Muscle of back (tissue), 11 donors: ENCODE measurements around the gene VSX1. TPM values are rescaled to one million over a fixed set of nuclear protein-coding genes. Genes with fewer than 3 reads are reported as not detected.

ENCODE experiments used
- DNase-seq, 3 donors: peaks; one replicate each; pipeline versions ENCODE4 v3.0.0 to v3.0.0-alpha.2; 2013
- polyA plus RNA-seq, 10 donors: library from polyadenylated mRNA; unstranded; fragments of 120-200 nt; gene quantifications; one replicate each; pipeline ENCODE4 v1.2.1, GENCODE V29; 2013; ENCODE audit not compliant: insufficient read length in 10 of 10

Gene VSX1
- polyA plus RNA-seq, 10 donors, result 0.12 TPM; not detected in 9

GRCh38 chr20:25053255-25054031, 28.5 kb downstream of the VSX1 start:
- peak; percentile 82 to 94 (median 90) for DNase-seq

DNA sequence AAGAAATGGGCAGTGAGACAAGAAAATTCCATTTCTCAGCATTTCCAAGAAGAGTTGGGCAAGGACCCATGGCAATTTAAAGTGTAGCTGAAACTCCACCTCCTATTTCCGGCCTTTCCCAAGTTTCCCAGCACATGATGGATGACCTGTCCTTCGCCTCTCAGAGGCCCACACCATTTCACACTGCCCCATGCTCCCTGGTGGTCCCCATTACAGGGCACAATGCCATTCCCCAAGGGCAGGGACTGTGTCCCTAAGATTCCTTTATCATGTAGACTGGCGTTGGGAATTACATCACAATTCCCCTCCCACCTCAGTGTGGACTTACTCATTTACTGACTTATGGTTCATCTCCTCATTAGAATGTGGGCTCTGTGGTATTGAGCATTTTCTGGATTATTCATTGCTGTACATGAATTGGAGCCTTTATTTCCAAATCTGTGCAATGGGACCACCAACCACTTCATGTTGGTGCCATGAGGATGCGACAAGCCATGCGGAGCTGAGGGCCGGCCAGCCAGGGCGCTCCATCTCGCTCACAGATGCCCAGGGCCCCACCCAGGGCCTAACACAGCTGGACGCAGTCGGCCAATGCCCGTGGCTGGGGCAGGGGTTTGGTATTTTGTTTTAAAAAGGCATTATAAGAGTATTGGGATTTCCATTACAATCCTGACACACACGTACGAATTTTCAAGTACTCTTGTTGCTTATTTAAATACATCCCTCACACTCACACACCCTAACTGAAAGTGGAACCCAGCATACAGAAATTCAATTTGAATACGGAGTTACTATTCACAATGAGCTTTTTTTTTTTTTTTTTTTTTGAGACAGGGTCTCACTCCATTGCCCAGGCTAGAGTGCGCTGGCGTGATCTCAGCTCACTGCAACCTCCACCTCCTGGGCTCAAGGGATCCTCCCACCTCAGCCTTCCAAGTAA, 29.4 kb downstream of the VSX1 start:
- peak in 2 of 3 donors; percentile 49 to 63 for DNase-seq

DNA sequence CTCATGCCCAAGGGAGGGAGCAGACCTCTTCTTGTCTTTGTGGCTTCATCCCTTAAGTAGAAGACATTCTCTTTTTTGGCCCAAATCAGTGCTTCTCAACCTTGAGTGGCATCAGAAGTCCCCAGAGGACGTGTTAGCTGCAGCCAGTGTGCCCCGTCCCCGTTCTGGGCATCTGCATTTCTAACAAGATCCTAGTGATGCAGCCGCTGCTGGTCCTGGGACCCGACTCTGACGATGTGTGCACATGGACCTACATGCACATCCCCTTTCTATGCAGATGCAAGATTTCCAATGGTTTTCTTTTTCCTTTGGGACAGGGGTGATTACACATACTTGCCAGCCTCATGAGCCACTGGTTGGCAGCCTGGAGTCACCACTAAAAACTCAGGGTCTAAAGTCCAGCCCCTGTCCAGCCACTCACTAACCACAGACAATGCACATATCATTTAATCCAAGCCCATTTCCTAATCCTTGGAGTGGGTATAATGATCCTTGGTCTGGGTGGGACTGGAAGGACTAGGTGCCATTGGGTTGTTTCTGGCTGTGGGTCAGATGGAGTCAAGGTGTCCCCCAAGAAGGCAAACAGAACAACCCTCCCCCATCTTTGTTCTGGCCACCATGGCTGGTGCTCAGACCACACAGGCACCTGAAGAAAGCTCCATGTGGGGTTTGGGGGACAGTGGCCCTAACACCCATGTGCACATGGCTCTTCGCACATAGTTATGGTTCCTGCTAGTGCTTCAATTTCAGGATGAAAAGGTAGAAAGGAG, 30.4 kb downstream of the VSX1 start:
- no peak for DNase-seq

DNA sequence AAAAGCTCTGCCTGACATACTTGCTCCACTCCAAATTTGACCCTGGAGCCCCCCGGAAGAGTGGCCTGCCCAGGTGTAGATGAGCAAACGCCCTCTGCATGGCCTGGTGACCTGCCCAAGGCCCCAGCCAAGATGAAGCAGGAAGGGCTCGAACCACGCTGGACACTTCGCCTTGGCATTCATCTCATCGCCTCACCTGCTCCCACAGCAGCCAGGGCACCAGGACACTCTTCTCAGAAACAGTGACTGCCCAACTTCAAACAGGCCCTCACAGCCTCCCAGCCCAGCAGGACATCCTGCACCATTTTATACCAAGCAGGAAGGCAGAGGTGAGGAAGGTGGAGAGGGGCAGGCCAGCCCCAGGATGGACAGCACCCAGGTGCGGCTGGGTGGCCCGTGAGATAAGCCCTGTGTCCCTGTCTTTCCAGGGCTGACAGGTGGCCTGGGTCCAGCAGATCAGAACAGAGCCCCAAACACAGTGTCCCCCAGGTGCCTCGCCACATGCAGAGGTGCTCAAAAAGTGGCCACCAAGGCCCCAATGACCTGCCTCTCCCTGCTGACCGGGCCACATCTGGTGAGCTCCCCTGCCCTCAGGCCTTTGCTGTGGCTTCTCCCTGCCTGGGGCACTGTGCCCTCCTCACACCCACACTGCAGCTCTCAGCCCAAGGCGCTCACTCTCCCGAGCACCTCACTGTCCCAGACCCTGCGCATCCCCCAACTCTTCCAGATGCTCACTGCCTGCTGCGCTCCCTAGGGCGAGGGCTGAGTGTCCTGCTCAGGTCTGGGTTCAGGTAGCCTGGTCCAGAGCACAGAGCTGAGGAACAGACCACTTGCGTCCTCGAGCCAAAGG, 31.2 kb downstream of the VSX1 start:
- no peak for DNase-seq

- no peak for DNase-seq
These were observed 31.9 kb downstream of the VSX1 start for GRCh38 chr20:25050082-25050481.

- DNase-seq, result no peak
These were observed 32.5 kb downstream of the VSX1 start for GRCh38 chr20:25049261-25050060.

- DNase-seq, result no peak
These were observed 33.4 kb downstream of the VSX1 start for GRCh38 chr20:25048519-25048952.

- no peak for DNase-seq
These were observed 34.2 kb downstream of the VSX1 start for GRCh38 chr20:25047766-25048165.

DNA sequence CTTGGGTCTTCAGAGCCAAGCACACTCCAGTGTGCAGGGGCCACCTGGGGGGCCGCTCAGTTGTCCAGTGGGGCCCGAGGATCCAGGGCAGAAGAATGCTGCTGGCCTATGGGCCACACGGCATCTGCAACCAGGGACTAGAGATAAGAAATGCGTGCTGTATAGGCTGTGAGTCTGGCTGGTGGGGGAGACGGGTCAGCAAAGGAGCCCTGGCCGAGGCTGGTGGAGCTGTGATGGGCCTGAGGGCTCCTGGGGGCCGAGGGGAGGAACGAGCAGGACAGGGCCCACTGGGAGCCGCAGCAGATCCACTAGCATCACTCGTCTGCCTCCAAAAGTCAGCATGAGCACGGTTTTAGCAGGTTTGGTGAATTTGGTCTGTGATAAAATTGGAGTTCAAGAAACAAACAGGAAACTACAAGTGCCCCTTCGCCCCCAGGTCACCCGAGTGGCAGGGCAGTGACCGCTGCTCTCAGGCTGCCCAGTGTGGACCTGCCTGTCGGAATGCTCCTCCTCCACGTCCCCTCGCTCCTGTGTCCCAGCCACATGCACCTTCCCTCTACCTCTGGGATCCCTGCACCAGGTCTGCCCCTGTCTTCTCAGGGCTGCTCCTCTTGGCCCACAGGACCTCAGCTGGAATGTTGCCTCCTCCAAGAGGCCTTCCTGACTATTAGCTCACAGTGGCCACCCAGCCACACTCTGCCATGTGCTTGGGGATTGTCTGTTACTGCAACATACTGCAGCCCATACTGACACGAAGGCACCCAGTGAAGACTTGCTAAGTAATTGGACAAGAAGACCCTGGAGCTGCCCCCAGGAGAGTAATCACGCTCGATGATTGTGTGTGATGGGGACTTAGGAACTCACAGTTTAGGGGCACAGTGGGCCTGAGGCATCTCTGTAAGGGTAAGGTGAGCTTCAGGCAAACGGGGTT, 34.9 kb downstream of the VSX1 start:
- DNase-seq, result no peak

GRCh38 chr20:25046181-25046641, 35.7 kb downstream of the VSX1 start:
- no peak for DNase-seq

DNA sequence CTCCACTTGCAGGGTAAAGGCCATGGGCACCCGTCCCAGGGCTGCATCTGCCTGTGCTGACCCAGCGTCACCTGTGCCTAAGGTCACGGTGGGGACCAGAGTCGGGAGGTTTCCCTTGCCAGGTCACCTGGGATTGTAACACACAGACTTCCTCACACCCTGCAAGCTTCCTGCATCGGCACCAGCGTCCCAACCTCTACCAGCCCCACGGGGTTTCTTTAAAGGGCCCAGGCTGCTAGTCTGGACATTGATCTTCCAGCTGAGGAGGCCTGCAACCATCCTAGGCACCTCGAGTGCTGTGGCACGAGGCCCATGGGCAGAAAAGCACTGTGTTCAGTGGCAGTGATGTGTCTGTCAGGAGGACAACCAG, 36.6 kb downstream of the VSX1 start:
- no peak for DNase-seq

GRCh38 chr20:25044660-25045342, 37.1 kb downstream of the VSX1 start:
- no peak for DNase-seq

DNA sequence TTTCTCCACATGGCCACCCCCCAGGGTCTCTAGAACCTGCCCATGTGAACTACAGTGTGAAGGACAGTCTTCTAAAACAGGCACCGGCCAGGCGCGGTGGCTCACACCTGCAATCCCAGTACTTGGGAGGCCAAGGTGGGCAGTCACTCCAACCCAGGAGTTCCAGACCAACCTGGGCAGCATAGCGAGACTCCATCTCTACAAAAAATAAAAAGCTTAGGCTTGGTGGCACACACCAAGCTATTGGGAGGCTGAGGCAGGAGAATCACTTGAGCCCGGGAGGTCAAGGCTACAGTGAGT, 37.7 kb downstream of the VSX1 start:
- DNase-seq, result no peak

- no peak for DNase-seq
These were observed 38.3 kb downstream of the VSX1 start for GRCh38 chr20:25043499-25044260.

DNA sequence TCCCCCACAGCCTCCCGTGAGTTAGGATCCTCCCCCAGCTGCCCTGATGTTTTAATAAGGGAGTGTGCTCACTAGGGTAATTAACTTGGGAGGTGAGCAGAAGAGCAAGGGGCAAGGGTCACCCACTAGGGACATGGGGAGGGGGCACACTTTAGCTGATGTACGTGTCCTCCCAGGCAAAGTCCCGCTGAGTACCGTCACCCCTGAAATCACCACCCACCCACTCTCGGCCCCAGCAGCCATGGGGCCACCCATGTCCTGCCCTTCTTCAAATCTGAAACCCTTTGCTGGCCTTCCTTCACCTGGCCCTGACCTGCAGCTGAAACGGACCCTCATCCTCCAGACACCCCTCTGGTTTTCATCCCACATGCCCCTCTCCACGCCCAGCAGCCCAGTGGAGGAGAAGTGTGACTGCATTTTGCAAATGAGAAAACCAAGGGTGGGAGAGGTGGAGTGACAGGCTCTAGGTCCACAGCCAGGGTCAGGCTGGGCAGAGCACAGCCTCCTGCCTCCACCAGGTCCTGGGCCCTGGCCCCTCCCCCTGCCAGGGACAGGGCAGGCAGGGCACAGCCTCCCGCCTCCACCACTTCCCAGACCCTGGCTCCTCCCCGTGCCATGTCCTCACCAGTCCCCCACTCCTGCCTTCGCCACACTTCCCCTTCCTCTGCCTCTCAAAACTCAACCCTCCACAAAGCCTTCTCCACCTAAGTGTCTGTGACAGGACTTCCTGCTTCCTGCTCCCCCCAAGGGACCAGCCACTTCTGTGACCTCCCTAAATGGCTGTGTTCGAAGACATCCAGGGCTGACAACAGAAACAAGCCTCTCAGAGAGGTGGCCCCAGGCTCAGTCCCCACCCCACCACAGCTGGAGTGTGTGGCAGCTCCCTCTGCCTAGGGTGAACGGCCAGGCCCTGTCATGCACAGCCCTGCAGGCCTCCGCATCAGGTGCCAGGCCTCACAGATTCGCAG, 39.1 kb downstream of the VSX1 start:
- DNase-seq, result peak in 1 of 3 donors; percentile 54

DNA sequence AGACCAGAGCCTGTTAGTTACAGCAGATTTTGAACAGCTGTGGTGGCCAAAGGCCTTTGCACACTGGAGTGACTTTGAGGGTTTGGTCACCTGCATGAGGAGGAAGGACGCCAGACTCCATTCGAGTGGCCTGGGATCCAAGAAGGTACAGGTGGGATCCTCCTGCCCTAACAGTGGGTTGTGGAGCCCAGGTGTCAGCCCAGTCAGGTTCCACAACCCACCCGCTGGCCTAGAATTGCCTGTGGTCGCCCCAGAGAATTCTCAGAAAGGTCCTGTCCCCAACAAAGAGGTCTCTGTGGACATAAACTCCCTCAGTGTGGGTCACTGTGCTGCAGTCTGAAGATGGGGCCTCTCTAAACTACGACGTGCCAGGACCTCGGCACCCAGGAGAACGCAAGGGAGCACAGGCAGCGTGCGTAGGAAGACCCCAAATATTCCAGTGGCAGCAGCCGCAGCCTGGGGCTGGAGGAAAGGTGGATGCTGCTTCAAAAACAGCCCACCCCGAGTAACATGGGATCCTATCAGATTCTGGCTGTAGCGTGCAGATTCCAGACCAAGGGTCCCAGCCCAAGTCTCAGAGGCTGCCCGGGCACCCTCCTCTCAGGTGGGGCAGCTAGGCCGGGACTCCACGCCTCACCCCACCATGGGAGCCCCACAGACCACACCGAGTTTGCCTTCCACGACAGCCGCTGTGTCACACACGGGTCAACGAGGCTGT, 40.0 kb downstream of the VSX1 start:
- no peak for DNase-seq
